Left ventricle myocardium superior (tissue), 1 donor: ENCODE measurements around the gene GHR. TPM values are rescaled to one million over a fixed set of nuclear protein-coding genes. Genes with fewer than 3 reads are reported as not detected.

ENCODE experiments used
- ATAC-seq: fragments of 200-7000 bp; cut with Tn5 transposase; one replicate; pipeline ENCODE4 v1.9.1; 2020; ENCODE audit warnings: mild to moderate bottlenecking, moderate library complexity
- DNase-seq: peaks from one replicate; pipeline ENCODE4 v3.0.0-alpha.2; 2020
- intact Hi-C: fragments of 100-400 bp; cut with micrococcal nuclease; formaldehyde crosslinking; loops from one replicate; pipeline ENCODE4 v1.11.0; 2022
- total RNA-seq: library from RNA; stranded (reverse); fragmentation: NEBNext Ultra II Directional; extraction: Animal tissue kit (Norgen Biotek cat#: 25700); gene quantifications from one replicate; pipeline ENCODE4 v1.2.1, GENCODE V29; 2021
- donor health status: DM: no; HTN: yes; CAD: no; lungs with severe emphysema.

The GHR gene
- total RNA-seq, 1 donor from 2014 or later, result 11.9 TPM

DNA sequence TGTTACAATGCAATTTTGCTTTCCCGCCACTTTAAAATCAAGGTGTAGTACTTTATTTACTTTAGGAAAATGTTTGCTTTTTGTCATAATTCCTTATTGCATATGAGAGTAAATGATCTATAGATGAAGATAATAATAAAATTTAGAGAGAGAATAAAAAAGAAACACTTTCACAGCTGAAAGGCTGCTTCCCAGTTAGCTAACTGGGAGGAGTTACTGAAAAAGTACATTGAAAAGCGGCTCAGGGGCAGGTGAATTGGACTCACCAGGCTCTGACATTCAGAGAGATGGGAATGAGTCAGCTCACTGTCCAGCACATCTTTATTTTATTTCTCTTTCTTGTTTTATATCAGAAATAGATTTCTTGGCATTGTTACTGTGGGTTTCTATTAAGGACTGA, 201.7 kb downstream of the GHR start:
- intact Hi-C loops, result no loop called here
- ATAC-seq, result no peak
- DNase-seq, result no peak

DNA sequence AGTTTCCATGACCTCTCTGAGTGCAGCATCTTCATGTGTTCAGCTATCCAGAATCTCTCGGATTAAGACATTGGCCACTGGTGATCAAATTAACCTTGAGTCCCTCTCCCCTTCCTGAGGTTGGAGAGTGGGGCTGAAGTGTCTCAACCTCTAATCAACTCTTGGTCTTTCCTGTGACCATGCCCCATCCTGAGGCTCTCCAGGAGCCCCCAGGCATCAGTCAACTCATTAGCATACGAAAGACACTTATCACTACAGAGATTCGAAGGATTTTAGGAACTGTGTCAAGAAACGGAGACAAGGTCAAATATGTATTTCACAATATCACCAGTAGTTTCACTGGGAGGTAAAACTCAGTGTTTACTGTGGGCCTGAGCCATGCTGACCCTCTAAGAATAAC, 203.2 kb downstream of the GHR start:
- DNase-seq, result no peak
- no peak for ATAC-seq
- intact Hi-C loops, result no loop called here

DNA sequence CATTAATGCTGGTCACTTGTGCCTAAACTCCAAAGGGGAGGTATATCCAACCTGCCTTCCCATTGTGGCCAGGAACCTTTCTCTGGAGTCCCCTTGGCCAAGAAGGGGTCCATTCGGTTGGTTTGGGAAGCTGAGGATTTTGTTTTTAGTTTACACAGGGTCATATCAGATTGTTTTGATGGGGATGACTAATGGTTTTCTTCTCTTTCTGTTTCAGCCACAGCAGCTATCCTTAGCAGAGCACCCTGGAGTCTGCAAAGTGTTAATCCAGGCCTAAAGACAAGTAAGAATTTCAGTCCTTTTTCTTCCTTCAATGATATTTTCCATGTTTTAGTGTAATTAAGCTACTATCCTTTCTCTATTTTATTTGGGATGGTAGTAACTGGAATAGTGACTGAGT, 205.6 kb downstream of the GHR start:
- no peak for DNase-seq
- no peak for ATAC-seq
- intact Hi-C loops, result no loop called here

DNA sequence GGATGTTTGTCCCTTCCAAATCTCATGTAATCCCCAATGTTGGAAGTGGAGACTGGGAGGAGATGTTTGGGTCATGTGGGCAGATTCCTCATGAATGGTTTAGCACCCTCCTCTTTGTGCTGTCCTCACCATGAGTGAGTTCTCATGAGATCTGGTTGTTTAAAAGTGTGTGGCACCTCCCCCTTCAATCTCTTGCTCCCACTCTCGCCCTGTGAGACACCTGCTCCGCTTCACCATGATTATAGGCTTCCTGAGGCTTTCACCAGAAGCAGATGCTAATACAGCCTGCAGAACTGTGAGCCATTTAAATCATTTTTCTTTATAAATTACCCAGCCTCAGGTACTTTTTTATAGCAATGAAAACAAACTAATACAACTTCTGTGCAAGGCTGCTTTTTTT, 206.0 kb downstream of the GHR start:
- no peak for DNase-seq
- ATAC-seq, result no peak
- intact Hi-C loops, result no loop called here

DNA sequence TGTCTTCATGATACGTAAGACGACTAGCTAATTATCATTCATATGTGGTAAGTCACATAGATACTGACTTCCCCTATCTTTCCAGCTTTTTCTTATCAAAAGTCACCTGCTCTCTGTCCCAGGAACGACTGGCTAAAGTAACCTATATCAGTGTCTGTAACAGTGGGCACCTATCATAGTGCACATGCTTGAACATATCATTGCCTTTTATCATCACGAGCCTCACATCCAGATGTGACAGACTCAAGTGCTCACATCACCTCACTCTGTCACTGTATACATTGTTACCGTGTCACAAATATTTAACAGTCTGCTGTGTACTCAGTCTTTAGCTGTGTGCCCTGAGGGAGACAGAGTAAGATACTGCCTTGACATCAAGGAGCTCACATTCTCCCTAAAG, 208.0 kb downstream of the GHR start:
- ATAC-seq (no peak), DNase-seq (no peak)
- intact Hi-C loops, result no loop called here

DNA sequence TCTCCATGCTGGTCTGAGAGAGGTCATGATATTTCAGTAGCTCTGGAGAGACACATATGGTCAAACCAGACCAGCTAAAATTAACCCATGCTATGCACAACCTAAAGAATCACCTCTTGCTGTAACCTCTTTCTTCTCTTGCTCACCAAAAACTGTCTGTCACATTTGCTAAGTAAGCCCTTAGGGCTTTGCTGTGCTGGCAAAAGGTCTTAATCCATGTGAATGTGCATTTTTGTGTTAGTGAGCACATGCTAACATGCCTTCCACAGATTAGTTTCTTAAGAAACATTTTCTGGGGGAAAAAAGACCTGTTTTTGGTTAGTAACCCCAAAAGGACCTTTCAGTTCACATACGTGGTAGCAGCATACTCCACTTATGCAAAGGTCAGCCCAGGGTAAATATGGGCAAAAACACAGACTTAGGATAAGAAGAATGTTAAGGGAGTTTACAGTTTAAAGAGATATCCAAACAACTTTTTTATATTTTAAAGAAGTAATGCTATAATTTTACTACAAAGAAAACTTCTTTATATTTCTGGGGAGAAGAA, 209.2 kb downstream of the GHR start:
- ATAC-seq (no peak), DNase-seq (no peak)
- intact Hi-C loops, result no loop called here

DNA sequence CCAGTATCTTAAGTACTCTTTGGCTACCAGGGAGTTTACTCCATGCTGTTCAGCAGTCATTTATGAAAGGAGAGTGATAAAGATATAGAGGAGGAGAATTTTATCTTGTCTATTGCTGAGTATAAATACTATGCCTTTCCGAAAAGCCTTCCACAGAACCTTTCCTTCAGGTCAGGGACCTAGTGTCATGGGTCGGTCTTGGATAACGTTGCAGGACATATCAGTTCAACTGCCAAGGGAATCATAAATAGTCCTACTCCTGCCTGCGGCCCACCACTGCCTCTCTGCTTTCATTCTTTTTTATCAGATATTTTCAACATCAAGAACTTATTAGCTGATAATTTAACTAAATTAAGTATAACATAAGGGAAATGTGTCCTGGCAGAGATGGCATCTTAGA, 211.3 kb downstream of the GHR start:
- DNase-seq, result no peak
- intact Hi-C loops, result no loop called here
- ATAC-seq, result no peak

DNA sequence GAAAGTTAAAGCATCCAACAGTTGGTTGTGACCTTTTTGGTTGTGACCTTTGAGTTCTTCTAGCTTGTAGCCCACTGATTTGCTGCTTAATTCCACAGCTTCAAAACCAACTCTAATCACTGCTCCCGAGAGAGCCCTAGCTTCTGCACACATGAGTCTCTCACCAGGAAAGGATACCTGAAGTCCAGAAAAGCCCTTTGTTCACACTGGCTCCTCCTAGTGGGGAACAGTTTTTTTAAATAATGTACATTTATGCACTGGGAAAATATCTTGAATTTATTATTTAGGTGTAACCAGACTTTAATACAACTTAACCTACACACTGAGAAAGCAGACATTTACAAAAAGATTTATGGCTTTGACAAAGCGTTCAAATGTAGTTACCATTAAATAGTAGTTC, 213.2 kb downstream of the GHR start:
- ATAC-seq, result no peak
- DNase-seq, result no peak
- intact Hi-C loops, result no loop called here

DNA sequence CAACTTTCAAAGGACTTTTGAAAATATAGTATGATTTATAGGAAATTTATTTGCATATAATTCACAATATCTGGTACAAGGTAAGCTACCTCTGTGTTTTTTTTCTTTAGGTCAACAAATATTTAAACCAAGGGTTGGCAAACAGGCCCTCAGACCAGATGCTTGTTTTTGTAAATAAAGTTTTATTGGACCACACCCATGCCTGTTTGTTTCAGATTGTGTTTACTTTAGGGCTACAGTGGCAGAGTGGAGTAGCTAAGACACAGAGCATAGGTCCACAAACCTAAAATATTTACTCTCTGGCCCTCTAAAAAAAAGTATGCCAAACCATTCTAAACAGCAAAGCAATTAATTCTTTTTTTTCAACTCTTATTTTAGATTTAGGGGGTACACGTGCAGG, 213.7 kb downstream of the GHR start:
- ATAC-seq (no peak), DNase-seq (no peak)
- intact Hi-C loops, result no loop called here

DNA sequence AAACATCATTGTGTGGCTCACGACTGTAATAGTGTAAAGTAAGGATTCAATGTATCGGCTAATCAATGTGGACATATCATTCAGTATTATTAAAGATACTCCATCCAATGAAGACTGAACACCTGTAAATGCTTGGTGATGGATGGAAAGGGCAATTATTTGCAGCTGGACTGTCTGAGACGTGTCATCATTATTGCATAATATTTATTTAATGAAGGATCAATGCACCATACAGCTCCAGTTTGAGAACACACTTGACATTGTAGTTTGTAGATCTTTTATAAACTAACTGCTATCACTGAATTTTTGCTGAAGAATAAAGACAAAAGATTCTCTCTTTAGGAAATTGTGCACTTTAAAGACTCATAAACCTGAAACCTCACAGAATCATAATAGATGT, 215.7 kb downstream of the GHR start:
- intact Hi-C loops, result no loop called here
- ATAC-seq (no peak), DNase-seq (no peak)

DNA sequence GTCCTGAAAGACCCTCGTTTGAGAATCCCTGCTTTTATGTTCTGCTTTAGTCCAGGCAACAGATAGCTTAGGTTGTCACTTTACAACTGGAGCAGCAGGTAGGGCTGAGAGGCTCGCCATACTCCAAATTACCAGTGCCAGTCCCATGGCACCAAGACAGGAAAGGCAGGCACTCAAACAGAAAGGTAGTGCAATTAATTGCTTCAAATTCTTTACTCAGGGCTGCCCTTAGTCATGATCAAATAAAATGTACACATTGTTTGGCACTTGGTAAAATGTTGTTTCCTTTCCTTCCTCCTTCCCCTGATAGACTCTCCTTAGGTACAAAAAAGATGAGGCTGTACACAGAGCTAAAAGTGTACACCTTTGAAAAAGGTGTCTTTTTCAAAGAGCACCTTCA, 217.6 kb downstream of the GHR start:
- intact Hi-C loops, result no loop called here
- no peak for DNase-seq
- no peak for ATAC-seq

DNA sequence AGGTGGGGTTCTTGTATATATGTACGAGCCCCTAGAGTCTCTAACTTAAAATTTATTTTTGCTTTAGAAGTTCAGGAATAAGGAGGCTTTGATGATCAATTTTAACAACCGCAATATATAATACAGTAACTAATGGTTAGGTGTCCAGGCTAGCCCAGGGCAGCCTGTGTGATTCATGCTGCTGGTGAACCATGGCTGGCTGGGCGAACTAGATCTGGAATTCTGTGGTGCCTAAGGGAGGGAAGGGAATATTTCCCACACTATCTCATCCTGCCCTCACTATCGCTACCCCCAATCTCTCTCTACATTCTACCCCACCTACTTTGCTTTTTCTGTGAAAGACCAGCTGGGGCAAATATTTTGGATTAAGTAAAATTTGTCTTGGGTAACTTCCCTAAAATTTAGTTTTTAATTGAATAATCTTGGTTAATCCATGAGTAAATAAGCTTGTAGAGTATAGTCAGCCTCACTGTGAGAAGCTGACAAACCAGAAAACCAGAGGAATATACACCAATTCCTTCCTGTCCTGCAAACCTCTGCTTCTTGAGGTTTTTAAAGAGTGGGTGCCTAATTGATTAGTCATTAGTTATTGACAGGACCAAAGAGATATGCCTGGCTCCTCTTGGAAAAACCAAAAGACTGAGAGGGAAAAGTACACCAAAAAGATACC, 218.2 kb downstream of the GHR start:
- intact Hi-C loops, result no loop called here
- ATAC-seq (no peak), DNase-seq (no peak)

DNA sequence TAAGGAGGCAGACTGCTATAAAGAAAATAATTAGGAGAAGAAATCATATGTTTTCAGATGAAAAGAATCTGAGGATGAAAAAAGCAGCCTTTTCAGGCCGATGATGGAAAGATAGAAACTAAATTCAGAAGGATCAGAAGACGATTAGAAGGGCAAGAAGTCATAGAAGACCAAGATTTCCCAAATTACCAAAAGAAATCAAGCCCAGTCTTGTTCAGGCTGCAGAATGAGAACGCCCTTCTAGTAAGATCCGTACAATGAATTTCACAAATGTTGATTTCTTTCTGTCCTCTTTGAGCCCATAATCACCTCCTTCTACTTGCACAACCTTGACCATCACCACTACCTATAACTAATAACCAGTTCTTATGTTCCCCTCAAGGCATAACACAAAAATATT, 218.8 kb downstream of the GHR start:
- ATAC-seq (no peak), DNase-seq (no peak)
- intact Hi-C loops, result no loop called here

DNA sequence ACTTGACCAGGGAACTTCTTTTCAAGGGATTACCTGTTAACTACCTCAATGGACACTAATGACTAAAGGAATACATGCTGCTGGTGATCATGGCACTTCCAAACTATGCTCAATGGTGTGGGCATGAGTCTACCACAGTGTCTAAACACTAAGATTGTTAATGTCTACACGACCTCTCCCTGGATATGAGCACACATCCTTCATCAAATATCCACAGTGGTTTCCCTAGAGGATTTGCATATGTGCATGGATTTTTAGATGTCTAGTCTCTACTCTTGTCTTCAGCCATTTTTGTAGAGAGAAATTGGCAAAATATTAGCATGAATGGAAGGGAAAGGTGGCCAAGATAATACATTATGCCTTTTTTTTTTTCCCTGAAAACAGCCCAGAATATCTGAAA, 220.1 kb downstream of the GHR start:
- intact Hi-C loops, result no loop called here

DNA sequence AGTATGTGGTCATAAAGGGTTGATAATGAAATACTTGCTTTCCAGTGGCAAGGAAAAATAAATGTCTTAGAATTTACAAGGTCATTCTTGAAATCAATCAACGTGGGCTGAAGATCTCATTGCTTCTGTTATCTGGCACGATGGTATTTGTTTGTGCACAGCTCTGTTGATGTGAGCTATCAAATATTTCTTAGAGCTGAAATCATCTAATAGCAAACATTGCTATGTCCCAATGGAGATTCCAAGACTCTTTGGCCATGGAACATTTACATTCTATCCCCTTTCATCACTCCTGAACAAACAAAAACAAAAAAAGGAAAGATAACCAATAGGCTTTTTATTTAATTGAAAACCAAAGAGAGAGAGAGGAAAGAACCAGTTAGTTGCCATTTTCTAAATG, 221.9 kb downstream of the GHR start:
- no peak for ATAC-seq
- intact Hi-C loops, result no loop called here
- no peak for DNase-seq

More for the DNA sequence above, 220.1 kb downstream of the GHR start:
- DNase-seq, result no peak
- ATAC-seq, result no peak

DNA sequence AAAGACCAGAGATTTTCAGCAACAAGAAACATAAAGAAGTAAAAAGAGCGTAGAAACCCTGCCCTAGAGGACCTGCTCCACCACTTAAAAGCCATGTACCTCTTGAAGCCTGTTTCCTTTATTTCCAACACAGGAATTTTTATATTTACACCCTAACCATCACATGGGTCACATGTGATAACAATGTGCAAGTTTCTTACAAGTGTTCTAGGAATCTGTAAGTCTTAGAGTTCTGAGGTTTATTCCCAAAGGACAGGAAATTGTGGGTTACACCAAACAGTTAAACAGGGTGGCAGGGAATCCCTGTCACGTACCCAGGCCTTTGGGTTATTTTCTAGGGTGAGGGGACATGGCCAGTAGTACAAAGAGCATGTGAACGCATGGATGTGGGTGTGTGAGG, 224.8 kb downstream of the GHR start:
- intact Hi-C loops, result no loop called here
- DNase-seq (no peak), ATAC-seq (no peak)

DNA sequence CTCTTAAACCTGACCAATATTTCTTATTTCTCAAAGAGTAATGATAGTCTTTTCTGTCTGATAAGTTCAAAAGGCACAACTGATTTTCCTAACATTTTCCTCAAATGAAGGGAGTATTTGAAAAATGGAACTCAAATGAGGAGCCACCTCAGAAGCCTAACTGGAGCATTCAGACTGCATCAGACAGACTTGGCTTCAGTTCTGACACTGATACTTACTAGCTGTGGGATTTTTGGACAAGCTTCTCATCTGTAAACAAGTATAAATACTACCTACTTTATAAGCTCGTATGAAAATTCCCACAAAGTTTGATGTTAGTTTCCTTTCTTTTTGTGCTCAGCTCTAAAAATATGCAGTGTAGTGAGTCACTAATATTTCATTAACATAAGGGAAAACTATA, 225.7 kb downstream of the GHR start:
- intact Hi-C loops, result no loop called here
- ATAC-seq, result no peak
- no peak for DNase-seq

DNA sequence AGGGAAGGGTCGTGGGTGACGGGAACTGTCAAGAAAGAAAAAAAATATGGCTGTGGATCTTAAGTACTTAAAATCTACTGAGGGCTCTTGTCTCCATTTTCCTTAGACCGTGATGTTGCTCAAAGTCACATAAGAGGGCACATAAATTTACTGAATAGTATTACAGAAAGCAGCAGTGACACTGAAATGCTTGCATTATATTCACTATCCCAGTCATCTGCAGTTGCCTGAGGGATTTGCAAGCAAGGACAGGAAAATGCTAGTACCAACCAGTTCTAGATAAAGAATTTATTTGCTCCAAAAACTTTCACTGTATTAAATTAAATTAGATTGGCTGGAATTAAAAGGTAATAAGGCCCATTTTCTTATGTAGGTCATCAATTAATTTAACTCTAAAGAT, 226.8 kb downstream of the GHR start:
- intact Hi-C loops, result loop anchor here (10.0 kb wide), 2 partner anchors 55 to 225 kb away; partner anchors contain the start of gene GHR
- DNase-seq (no peak), ATAC-seq (no peak)

DNA sequence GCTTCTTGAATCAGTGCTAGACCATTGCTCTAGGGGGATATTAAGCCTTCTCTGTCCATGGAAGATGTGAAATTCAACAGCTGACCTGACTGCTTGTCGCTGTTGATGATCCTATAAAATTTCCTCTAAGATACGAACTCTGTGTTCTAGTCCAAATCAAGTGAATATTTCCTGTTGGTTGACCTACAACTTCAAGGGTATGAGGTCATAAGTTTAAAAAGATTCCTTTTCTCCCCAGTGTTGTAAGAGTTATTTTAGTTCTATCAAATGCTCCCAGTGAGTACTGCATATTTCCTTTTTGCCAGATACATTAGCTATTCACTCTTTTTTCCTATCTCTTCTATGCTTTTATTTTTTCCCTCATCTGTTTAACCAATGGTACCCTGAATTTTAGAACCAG, 230.5 kb downstream of the GHR start:
- intact Hi-C loops, result loop anchor here (10.0 kb wide), 2 partner anchors 59 to 229 kb away; partner anchors contain the start of gene GHR
- peak; percentile 30 for ATAC-seq
- no peak for DNase-seq

DNA sequence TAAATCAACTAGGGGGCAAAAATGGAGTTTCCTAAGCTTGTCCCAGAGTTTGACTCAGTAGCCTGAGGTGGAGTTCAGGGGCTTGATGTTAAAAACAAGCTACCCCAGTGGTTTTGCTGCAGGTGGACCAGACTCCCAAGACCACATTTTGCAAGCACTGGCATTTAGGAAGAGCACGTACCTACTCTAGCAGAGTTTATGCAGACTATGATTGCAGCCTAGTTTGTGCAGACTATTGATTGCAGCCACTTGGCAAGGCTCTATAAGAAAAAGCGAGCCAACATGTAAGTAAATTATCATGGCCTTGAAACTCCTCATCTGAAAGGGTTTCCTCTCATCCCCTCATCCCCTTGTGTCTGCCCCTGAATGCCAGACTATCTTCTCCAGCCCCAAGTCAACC, 231.4 kb downstream of the GHR start:
- DNase-seq (no peak), ATAC-seq (no peak)
- intact Hi-C loops, result loop anchor here (10.0 kb wide), 2 partner anchors 60 to 230 kb away; partner anchors contain the start of gene GHR

DNA sequence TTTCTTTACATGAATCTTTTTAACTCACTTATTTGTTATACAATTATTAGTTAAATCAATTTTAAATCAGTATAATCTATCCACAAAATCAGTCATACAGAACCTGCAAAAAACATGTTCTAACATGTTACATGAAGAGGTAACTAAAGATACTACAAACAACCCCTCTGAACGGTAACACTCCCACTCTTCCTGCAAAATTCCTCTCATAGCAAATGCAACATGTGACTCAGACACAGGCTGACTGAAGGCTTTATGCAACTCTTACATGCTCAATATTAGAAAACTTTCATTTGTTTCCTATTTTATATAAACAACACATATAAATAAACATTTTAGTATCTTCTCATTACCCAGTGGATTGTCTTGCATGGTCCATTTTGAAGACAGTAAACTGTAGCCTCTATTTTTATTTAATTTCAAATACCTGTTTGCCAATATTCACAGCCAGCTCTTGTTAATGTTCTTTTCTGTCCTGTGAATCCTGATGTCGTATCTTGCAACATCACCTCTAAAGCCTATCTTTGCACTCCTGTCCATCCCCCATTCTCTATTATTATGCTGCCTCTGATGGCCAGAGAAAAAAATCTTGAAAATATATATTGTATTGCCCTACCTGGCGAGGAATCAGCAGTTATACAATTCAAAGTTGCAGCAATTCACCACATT, 232.9 kb downstream of the GHR start:
- intact Hi-C loops, result loop anchor here (10.0 kb wide), 2 partner anchors 61 to 231 kb away; partner anchors contain the start of gene GHR
- peak; percentile 42 for ATAC-seq
- DNase-seq, result no peak
